Activated CD4-positive, alpha-beta T cell treated with anti-CD3 and anti-CD28 coated beads, Interleukin-2, amount 50 U/mL, for 16 hours (primary cell): ENCODE data around the gene CELF2.

Experiments used
- DNase-seq: peaks from one replicate; pipeline ENCODE4 v3.0.0-alpha.2; 2020

Gene CELF2

GRCh38 chr10:11307937-11308336, 290.3 kb downstream of the CELF2 start:
- no peak for DNase-seq

- no peak for DNase-seq
Measured at GRCh38 chr10:11311027-11311426, 293.4 kb downstream of the CELF2 start.

DNA sequence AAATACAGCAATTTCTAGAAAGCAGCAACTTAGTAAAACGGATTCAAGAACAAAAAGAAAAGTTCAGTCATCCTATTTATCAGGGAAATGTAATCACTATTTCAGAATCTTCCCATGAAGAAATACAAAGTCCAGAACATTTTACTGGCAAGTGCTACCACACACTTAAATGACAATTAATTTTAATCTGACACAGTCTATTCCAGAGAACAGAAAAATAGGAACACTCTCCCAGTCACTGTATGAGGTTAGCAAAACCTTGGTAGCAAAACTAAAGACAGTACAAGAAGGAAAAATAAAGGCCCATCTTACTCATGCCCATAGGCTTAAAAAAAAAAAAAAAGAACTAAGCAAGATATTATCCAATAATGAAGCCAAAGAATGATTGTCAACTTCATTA, 295.8 kb downstream of the CELF2 start:
- DNase-seq: no peak

DNA sequence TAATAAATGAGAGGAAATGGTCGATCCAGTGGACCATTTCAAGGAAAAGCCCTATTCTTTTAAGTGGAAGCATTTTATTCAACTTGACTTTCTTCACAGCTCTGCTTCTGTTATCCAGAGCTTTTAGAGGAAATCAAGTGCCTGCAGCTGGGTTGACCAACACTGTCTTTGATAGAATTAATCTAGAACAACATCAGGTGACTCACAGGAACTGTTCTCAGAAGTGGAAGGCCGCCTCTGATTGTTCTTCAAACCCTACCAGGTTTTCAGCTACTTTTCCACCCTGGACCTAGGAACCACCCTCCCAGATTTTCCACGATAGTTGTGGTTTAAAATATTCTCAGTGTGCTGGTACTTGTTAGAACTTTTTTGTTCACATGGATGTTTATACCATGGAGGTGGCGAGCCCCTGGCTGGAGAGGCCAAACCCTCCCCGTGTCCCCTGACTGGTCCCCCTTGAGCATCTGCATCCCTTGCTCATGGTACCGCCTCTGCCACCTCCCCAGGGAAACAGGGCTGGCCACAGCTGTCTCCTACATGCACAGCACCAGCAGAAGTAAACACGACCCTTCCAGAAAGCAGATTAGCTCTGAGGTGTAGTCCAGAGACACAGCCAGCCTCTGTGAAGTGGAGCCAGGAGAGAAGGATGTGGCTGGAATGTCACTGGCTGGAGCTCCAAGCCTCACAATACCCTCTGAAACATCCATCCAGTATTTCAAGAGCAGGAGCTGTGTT, 300.4 kb downstream of the CELF2 start:
- no peak for DNase-seq

DNA sequence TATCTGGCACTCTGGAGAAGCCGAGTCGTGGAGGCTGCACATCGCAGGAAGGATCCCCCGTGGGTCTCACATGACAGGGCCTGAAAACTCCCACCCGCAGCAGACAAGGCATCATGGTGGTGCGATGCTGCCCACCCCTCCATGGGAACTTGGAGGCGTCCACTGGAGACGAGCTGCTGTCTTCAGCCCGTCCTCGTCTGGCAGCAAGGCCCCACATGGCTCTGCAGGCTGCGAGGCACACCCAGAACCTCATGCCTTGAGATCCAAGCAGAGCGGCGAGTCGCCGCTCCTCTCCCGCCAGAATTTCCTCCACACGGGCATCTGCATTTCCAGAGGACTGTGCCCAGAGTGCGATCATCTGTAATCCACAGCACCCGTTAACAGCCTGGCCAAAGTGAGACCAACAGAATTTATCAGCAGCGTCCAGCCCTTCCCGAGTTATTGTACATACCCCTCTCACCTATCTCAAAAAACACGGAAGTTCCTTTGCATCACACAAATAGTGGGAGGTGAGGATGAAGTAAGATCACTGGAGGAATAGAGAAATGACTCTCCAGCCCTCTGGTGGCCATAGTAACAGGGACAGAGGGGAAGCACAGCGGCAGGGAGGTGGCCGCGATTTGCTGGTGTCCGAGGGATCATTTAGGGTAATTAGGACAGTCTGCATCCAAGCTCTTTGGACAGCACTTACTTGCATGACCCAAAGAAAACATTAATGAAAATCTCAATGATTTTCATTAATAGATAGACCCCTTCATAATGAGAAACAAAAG, 301.3 kb downstream of the CELF2 start:
- no peak for DNase-seq

DNA sequence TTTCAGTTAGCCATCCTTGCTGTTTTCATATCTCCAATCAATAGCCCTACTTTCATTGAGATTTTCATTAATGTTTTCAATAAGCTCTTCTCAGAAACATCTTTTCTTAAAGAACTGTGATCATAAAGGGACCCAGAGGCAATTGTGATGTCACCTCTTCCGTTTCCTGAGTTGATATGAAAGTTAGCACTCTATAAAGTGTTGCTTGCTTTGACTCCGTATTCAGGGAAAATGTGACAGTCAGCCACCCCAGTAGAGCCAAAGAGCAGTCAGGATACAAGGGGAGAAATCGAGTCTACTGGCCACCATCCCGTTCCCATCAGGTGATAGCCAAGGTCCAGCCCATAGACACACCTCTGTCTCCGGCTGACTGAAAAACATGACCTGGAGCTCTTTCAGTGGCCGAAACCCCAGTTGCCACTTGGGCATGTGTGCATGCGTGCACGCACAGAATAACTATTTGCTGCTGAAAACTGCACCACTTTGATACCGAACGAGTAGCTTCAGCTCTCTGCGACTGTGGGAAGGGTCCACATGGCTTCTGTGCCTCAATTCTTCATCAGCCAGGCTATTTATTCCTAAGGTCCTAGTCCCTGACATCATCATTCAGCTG, 302.4 kb downstream of the CELF2 start:
- peak; percentile 61 for DNase-seq

GRCh38 chr10:11320809-11321520, 303.3 kb downstream of the CELF2 start:
- peak; percentile 40 for DNase-seq

DNA sequence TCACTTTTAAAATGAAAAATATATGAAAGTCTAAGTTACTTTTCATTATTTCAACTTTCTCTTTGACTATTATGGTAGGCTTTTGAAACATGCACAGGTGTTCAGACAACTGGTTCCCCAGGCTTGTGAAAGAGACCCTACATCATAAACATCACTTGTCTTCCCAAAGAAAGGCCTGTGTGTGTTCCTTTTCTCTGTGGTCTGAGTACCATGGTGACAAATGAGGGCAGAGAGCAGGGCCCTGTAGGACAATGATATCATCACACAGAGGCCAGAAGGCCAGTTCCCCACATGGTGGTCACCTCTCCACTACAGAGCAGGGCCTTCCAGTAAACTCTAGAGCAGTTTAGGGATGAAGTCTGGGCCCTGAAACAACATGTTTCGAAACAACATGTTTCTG, 305.0 kb downstream of the CELF2 start:
- DNase-seq: no peak

- DNase-seq: no peak
Measured at GRCh38 chr10:11324761-11325321, 307.2 kb downstream of the CELF2 start.

- DNase-seq: no peak
Measured at GRCh38 chr10:11325817-11326216, 308.1 kb downstream of the CELF2 start.

- no peak for DNase-seq
Measured at GRCh38 chr10:11326241-11326640, 308.6 kb downstream of the CELF2 start.

DNA sequence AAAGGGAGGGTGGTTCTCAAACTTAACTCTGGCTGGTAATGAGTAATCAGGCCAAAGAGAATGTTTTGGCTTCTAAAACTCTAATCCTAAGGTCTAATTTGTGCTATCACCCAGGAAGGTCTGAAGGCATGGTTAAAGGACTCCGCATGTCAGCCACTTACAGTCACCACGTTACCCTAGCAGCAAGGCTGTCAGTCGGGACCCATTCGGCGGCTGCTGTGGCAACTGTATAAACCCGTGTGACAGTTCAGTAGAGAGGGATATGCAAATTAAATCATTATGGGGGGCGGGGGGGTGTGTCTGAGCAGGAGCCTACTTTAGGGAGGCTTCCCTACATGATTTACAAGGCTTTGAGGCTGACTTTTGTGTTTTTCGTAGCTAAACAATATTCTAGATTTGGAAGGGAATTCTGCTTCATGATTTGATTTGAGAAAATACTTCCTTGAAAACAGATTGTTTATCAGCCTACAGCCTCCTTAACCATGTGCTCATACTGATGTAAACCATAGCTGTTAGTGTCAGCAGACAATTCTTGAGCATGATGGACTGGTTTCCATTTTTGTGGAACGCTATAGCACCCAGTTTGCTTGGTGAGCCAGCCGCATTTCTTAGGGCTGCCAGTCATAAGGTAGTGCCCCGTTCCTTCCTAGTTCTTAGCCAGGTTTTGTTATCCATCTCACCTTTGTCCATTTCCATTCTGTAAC, 309.4 kb downstream of the CELF2 start:
- DNase-seq: no peak

GRCh38 chr10:11328264-11329061, 310.8 kb downstream of the CELF2 start:
- DNase-seq: no peak

GRCh38 chr10:11329062-11329673, 311.5 kb downstream of the CELF2 start:
- DNase-seq: no peak

GRCh38 chr10:11330383-11331045, 312.8 kb downstream of the CELF2 start:
- DNase-seq: no peak

GRCh38 chr10:11331046-11331577, 313.4 kb downstream of the CELF2 start:
- DNase-seq: no peak

- no peak for DNase-seq
Measured at GRCh38 chr10:11331726-11332125, 314.1 kb downstream of the CELF2 start.

DNA sequence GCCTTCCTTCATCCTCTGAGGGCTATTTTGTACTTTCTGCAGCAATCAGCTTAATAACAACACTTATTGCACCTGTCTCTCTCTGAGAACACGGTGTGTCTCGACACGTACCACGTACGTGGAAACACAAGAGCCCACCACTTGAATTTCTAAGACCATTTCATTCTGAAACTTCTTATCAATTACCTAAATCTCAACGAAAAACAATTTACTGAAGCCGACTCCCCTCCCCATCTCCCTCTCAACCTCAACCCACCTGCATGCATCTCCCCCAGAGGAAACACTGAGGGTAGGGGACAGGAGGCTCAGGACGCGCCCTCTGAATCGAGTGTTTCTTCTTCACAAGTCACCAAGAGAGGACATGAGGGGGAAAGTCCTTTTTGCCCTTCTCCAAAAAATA, 315.2 kb downstream of the CELF2 start:
- DNase-seq: no peak

GRCh38 chr10:11334436-11334835, 316.8 kb downstream of the CELF2 start:
- no peak for DNase-seq

DNA sequence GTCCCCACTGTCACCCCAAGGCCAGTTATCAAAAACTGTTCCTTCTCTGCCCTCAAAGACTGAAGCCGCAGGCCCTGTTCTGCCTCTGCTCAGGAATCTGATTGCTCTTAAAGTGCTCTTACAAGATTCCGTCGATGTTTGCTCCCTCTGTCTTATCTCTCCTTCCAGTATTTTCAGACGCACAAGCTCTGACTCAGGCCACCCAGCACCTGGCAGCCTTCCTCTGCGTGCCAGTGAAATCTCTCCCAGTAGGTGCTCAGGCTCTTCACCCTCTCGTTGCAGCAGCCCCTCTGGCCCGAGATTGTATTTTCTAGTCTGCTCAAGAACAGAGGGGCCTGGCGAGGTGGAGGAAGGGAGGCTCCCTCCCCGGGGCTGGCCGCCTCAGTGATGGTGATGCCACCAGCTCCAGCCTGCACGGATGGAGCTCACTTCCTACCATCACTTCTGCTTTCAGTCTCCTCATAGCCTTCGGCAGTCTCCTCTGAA, 317.5 kb downstream of the CELF2 start:
- DNase-seq: no peak
